ENCODE results near the gene CELSR1.
A peak's percentile ranks its signal among the peaks of the same experiment; 100 is the strongest.

Gene CELSR1

DNA sequence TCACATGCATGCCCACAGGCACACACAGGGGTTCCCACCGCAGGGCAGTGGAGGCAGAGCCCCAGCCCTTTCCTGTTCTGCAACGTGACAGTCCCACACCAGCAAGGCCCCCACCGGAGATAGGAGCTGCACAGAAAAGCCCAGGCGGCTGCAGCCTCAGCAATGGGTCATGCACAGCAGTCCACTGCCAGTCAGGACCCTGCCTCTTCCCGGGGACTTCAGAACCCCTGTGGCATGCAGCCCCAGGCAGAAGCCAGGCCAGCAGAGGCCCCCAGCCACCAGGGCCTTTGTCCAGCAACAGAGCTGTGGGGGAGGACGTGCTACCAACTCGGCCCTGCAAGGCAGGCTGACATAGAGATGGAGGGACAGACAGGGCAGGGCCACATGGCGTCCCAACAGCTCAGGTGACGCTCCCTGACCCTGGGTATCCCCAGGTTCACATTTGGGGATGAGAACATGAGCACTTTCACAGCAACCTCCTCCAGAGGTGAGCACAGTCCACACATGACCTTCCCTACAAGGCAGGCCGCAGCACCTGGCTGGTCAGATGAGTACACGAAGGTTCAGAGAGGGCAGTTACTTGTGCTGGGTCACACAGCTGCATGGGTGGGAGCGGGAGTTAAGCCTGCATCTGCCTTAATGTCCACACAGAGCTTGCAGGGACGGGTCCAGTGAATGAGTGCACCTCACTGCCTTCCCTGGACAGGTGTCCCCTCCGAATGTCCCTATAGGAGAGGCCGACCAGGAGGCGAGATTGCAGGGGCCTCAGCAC is 87.3 kb downstream of the CELSR1 start:
- Histone ChIP-seq H3K4me1 (ENCODE audit: control insufficient read depth, insufficient read depth, low read length) (peaks cover 5% of the 10 kb centered on the region), H3K9ac (ENCODE audit: low read length) (no peak overlapping the region), H3K27me3 (replicated peaks; ENCODE audit: control insufficient read depth, insufficient read depth, low read length) (peaks cover 82% of the 10 kb centered on the region), H3K4me3 (ENCODE audit: low read length) (no peak overlapping the region), H3K9me3 (ENCODE audit: control insufficient read depth, low read length) (no peaks in the 10 kb centered on the region), H3K36me3 (ENCODE audit: control insufficient read depth, insufficient read depth, low read length, severe bottlenecking) (no peaks in the 10 kb centered on the region)
- DNase-seq (ENCODE audit: low read depth): no peak

DNA sequence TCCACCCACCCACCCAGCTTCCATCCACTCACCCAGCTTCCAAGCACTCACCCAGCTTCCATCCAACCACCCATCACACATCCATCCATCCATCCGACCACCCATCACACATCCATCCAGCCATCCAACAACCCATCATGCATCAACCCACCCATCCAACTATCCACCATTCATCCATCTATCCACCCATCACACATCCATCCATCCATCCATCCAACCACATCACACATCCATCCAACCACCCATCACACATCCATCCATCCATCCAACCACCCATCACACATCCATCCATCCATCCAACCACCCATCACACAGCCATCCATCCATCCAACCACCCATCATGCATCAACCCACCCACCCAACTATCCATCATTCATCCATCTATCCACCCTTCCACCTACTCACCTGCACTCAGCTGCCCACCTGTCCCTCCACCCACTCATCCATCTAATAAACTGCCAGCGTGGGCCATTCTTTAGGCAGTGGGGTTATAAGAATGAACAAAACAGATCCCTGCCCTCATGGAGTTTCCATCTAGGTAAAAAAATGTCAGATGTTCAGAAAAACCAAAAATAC is 88.2 kb downstream of the CELSR1 start:
- Histone ChIP-seq H3K4me3 (ENCODE audit: low read length) (no peak overlapping the region), H3K4me1 (ENCODE audit: control insufficient read depth, insufficient read depth, low read length) (peaks cover 5% of the 10 kb centered on the region), H3K36me3 (ENCODE audit: control insufficient read depth, insufficient read depth, low read length, severe bottlenecking) (no peaks in the 10 kb centered on the region), H3K27me3 (replicated peaks; ENCODE audit: control insufficient read depth, insufficient read depth, low read length) (peaks cover 74% of the 10 kb centered on the region), H3K9me3 (ENCODE audit: control insufficient read depth, low read length) (no peaks in the 10 kb centered on the region), H3K9ac (ENCODE audit: low read length) (no peak overlapping the region)
- DNase-seq (ENCODE audit: low read depth): no peak

DNA sequence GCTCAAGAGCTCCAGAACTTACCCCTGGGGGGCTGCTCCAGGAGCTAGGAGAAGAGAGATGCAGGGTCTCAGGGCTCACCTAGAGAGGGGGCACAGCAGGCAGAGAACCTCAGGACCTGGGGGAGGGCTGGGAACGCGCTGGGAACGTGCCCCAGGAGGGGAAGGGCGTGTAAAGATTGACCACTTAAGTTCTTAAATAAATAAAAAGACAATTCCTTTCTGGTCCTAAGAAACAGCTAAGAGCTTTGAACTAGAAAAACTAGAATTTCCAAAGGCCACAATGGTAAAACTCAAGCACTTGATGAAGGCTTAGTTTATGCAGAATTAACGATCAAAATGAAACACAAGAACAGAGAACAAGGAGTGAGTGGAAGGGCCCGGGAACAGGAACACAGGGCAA is 89.1 kb downstream of the CELSR1 start:
- H3K27me3 ChIP-seq (replicated peaks; ENCODE audit: control insufficient read depth, insufficient read depth, low read length): peaks cover 68% of the 10 kb centered on the region
- H3K4me1 ChIP-seq (ENCODE audit: control insufficient read depth, insufficient read depth, low read length): peaks cover 5% of the 10 kb centered on the region
- H3K9ac ChIP-seq (ENCODE audit: low read length): no peak overlapping the region
- H3K9me3 ChIP-seq (ENCODE audit: control insufficient read depth, low read length): no peaks in the 10 kb centered on the region
- H3K36me3 ChIP-seq (ENCODE audit: control insufficient read depth, insufficient read depth, low read length, severe bottlenecking): no peaks in the 10 kb centered on the region
- DNase-seq (ENCODE audit: low read depth): no peak
- no peak overlapping the region for H3K4me3 ChIP-seq (ENCODE audit: low read length)

DNA sequence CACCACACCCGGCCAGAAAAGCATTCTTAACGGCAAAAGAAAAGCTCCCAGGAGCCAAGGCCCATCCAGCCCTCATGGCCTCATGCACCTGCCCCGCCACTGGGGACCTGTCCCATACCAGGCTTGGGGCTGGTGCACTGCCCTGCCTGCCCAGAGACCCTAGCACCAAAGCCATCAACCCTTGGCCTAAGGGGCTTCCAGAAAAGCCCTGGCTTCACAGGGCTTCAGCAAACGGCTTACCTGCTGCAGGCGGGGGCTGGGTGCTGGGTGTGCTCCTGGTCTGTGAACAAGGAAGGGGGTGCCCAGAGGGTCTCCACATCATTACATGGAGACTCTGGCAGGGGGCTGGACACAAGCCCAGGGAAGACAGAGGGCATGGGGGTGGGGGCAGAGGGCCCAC is 89.5 kb downstream of the CELSR1 start:
- Histone ChIP-seq H3K9me3 (ENCODE audit: control insufficient read depth, low read length) (no peaks in the 10 kb centered on the region), H3K27me3 (replicated peaks; ENCODE audit: control insufficient read depth, insufficient read depth, low read length) (peaks cover 63% of the 10 kb centered on the region), H3K9ac (ENCODE audit: low read length) (no peak overlapping the region), H3K4me1 (ENCODE audit: control insufficient read depth, insufficient read depth, low read length) (peaks cover 5% of the 10 kb centered on the region), H3K4me3 (ENCODE audit: low read length) (no peak overlapping the region), H3K36me3 (ENCODE audit: control insufficient read depth, insufficient read depth, low read length, severe bottlenecking) (no peaks in the 10 kb centered on the region)
- no peak for DNase-seq (ENCODE audit: low read depth)

DNA sequence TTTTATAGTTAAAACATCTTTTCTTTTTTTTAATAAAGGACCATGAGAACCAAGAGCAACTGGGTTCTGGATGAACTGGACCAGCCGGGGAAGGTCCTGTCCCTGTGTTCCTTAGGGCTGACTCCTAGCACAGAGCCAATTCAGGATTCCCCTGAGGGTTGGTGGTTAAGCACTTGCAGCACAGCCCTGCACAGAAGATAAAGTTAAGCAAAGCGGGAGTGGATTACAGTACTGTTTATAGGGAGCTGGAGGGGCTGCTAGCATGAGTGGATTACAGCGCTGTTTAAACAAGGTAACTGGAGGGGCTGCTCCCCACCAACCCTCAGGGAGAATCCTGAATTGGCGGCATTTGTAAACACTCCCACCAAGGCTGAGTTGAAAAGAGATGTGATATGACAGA is 90.6 kb downstream of the CELSR1 start:
- Histone ChIP-seq H3K4me3 (ENCODE audit: low read length) (no peak overlapping the region), H3K36me3 (ENCODE audit: control insufficient read depth, insufficient read depth, low read length, severe bottlenecking) (no peaks in the 10 kb centered on the region), H3K27me3 (replicated peaks; ENCODE audit: control insufficient read depth, insufficient read depth, low read length) (peaks cover 58% of the 10 kb centered on the region), H3K9ac (ENCODE audit: low read length) (no peak overlapping the region), H3K9me3 (ENCODE audit: control insufficient read depth, low read length) (no peaks in the 10 kb centered on the region), H3K4me1 (ENCODE audit: control insufficient read depth, insufficient read depth, low read length) (peaks cover 5% of the 10 kb centered on the region)
- peak; percentile 35 for DNase-seq (ENCODE audit: low read depth)

DNA sequence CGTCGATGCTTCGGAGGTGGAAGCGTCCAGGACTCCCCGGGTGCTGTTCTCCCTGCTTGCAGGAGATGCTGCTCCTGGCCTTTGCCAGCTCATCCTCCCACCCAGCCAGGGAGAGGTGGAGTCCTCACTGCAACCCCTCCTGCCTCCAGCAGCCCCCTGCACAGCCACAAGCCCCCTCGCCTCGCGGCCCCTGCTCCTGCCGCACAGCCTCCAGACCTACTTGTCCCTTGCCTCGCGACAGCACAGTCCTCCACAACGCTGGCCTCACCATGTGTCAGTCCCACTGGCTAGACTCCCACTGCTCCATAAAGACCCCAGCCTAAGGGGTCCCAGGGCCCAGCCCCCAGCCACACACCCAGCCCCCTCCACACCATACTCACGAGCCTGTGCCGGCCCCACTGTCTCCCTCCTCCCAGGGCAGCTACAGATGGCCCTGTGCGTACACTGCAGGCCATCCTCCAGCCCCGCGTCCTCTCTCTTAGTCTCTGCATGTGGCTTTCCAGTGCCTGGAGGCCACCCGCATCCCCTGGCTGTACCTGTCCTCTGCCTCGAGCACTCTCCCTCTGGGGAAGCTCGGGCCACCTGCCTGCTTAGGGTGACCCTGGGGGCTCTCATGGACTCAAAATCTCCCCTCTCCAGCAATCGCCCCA is 91.5 kb downstream of the CELSR1 start:
- peaks cover 56% of the 10 kb centered on the region for H3K27me3 ChIP-seq (replicated peaks; ENCODE audit: control insufficient read depth, insufficient read depth, low read length)
- no peaks in the 10 kb centered on the region for H3K9me3 ChIP-seq (ENCODE audit: control insufficient read depth, low read length)
- no peak overlapping the region for H3K9ac ChIP-seq (ENCODE audit: low read length)
- DNase-seq (ENCODE audit: low read depth): no peak
- H3K4me1 ChIP-seq (ENCODE audit: control insufficient read depth, insufficient read depth, low read length): peaks cover 5% of the 10 kb centered on the region
- no peak overlapping the region for H3K4me3 ChIP-seq (ENCODE audit: low read length)
- no peaks in the 10 kb centered on the region for H3K36me3 ChIP-seq (ENCODE audit: control insufficient read depth, insufficient read depth, low read length, severe bottlenecking)

DNA sequence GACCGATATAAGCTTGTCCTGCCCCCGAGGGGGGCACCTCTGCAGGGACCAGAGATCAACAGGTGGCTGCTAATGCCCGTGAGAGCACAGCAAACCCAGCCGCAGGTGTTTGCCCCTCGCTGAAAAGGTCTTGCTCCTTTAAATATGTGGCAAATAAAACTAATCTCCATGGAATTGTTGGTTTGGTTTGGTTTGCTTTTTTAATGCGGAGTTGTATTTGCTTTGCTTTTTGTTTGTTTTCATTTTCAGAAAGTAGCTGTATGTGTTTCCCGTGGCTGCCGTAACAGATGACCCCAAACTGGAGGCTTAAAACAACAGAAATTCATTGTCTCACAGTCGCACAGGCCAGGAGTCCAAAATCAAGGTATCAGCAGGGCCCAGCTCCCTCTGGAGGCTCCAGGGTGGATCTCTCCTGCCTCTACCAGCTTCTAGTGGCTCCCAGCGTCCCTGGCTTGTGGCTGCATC is 93.0 kb downstream of the CELSR1 start:
- no peaks in the 10 kb centered on the region for H3K36me3 ChIP-seq (ENCODE audit: control insufficient read depth, insufficient read depth, low read length, severe bottlenecking)
- peaks cover 54% of the 10 kb centered on the region for H3K27me3 ChIP-seq (replicated peaks; ENCODE audit: control insufficient read depth, insufficient read depth, low read length)
- no peak overlapping the region for H3K4me3 ChIP-seq (ENCODE audit: low read length)
- no peak for DNase-seq (ENCODE audit: low read depth)
- H3K4me1 ChIP-seq (ENCODE audit: control insufficient read depth, insufficient read depth, low read length): peaks cover 5% of the 10 kb centered on the region
- H3K9ac ChIP-seq (ENCODE audit: low read length): no peak overlapping the region
- H3K9me3 ChIP-seq (ENCODE audit: control insufficient read depth, low read length): no peaks in the 10 kb centered on the region

DNA sequence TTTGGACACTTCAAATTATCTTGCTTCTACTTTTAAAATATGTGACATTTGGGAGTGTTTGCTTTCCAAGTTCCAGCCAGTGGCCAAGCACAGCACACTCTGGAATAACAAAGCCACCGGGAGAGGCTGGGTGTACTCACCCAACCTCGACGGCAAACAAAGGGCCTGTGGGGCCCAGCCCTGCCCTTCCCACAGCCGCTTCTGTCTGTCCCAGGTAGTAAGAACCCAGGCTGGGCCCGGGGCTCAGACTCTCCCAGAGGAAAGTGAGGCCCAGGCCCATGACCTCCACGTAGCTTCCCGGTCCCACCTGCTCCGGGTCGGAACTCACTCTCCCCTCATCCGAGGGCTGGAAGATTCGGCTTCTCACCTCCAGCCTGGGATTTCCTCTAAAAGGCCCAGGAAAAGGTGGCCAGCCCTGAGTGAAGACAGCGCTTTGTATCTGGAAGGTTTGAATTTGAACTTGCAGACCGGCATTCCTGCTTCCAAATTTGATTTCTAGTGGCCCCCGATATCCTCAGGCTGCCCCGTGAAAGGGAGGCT is 93.5 kb downstream of the CELSR1 start:
- no peak for DNase-seq (ENCODE audit: low read depth)
- Histone ChIP-seq H3K9me3 (ENCODE audit: control insufficient read depth, low read length) (no peaks in the 10 kb centered on the region), H3K27me3 (replicated peaks; ENCODE audit: control insufficient read depth, insufficient read depth, low read length) (peaks cover 54% of the 10 kb centered on the region), H3K36me3 (ENCODE audit: control insufficient read depth, insufficient read depth, low read length, severe bottlenecking) (no peaks in the 10 kb centered on the region), H3K4me1 (ENCODE audit: control insufficient read depth, insufficient read depth, low read length) (peaks cover 5% of the 10 kb centered on the region), H3K4me3 (ENCODE audit: low read length) (no peak overlapping the region), H3K9ac (ENCODE audit: low read length) (no peak overlapping the region)

DNA sequence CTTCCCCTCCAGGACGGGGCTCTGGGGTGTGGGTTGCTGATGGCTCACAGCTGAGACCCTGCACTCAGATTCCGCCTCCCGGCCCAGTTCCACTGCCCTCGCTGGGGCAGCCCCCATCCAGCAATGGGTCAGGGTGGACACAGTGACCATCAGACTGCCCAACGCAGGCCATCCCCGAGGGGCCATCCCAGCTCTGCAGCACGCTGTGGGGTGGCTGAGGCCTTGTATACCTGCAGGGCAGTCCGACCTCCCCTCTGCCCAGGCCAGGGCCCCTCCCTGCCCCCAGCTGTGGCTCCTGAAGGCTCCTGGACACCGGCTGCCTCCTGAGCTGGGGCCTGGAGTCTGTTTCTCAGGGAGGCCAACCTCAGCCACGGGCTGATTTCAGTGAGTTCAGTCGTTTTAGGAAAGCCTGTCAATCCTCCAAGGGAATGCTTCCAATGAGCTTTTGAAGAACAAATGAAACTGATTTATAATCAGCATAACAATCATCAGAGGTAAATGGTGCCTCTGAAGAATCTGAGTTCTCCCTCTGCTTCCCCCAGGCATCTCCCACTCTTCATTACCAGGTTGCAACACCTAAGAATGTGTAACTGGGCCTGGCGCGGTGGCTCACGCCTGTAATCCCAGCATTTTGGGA is 95.1 kb downstream of the CELSR1 start:
- no peaks in the 10 kb centered on the region for H3K36me3 ChIP-seq (ENCODE audit: control insufficient read depth, insufficient read depth, low read length, severe bottlenecking)
- no peak overlapping the region for H3K4me3 ChIP-seq (ENCODE audit: low read length)
- H3K9me3 ChIP-seq (ENCODE audit: control insufficient read depth, low read length): no peaks in the 10 kb centered on the region
- no peak for DNase-seq (ENCODE audit: low read depth)
- H3K9ac ChIP-seq (ENCODE audit: low read length): no peak overlapping the region
- peaks cover 55% of the 10 kb centered on the region for H3K27me3 ChIP-seq (replicated peaks; ENCODE audit: control insufficient read depth, insufficient read depth, low read length)
- peaks cover 5% of the 10 kb centered on the region for H3K4me1 ChIP-seq (ENCODE audit: control insufficient read depth, insufficient read depth, low read length)

DNA sequence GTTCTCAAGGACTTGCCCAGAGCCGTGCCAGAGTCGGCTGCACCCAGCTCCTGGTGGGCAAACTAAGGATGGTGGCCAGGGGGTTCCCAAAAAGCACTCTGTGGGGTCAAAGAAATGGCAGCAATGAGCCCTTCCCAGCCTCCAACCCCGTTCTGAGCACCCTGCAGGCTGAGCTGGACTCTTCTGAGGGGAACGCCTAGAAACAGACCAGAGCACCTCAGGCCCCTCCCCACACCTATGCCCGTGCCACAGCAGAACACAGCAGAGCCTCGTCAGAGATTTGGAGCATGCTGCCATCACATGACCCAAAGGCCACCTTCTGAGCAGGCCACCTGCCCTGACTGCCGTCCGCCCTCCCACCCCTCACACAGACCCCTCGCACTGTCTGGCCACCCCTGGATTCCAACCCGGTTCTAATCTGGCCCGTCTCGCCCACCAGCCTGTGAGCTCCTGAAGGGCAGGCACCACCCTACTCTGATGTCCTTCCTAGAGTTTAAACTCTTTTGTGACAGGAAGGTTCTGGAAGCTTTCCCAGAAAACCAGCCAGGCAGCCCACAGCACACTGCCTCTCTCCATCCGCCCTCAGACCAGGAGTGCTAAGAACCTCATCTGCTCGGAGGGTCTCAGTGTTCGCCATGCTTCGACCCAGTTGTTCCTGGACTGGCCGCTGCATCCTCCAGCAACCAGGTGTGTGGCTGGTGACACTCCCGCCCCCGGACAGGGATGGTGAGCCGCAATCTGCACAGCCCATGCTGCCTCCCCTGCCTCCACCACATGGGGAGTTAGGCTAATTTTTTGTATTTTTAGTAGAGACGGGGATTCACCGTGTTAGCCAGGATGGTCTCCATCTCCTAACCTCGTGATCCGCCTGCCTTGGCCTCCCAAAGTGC is 97.6 kb downstream of the CELSR1 start:
- Histone ChIP-seq H3K27me3 (replicated peaks; ENCODE audit: control insufficient read depth, insufficient read depth, low read length) (peaks cover 52% of the 10 kb centered on the region), H3K9ac (ENCODE audit: low read length) (no peak overlapping the region), H3K4me3 (ENCODE audit: low read length) (no peak overlapping the region), H3K9me3 (ENCODE audit: control insufficient read depth, low read length) (no peaks in the 10 kb centered on the region), H3K36me3 (ENCODE audit: control insufficient read depth, insufficient read depth, low read length, severe bottlenecking) (no peaks in the 10 kb centered on the region), H3K4me1 (ENCODE audit: control insufficient read depth, insufficient read depth, low read length) (no peaks in the 10 kb centered on the region)
- DNase-seq (ENCODE audit: low read depth): no peak
